Left cardiac atrium (tissue), 4 donors: ENCODE measurements around the gene UPF1. TPM values are rescaled to one million over a fixed set of nuclear protein-coding genes. Genes with fewer than 3 reads are reported as not detected.
A peak's percentile ranks its signal among the peaks of the same experiment; 100 is the strongest.

Experiments
- ATAC-seq, 2 donors: fragments of 200-7000 bp; cut with Tn5 transposase; one replicate each; pipeline ENCODE4 v1.9.1; 2020; ENCODE audit warnings: mild to moderate bottlenecking in 2 of 2, moderate library complexity in 2 of 2
- DNase-seq: peaks from one replicate; pipeline ENCODE4 v3.0.0-alpha.2; 2020
- intact Hi-C, 2 donors: fragments of 100-400 bp; cut with DNase I; formaldehyde crosslinking; loops; one replicate each; pipeline versions ENCODE4 v1.14.1 to v1.15.1; 2022 to 2023
- total RNA-seq, 2 donors: library from RNA; stranded (reverse); fragmentation: NEBNext Ultra II Directional; extraction: Animal tissue kit (Norgen Biotek cat#: 25700); gene quantifications; one replicate each; pipeline ENCODE4 v1.2.1, GENCODE V29; 2021
- donor health status: DM: no; HTN: yes; CAD: no.
- donor health status: DM: no; HTN: yes; CAD: no; lungs with severe emphysema.
- donor health status: DM: yes; HTN: yes; CAD: no.
- donor health status: Dilated cardiomyopathy.

UPF1 gene
- total RNA-seq, 2 donors from 2014 or later: 33.9 to 41.1 TPM

DNA sequence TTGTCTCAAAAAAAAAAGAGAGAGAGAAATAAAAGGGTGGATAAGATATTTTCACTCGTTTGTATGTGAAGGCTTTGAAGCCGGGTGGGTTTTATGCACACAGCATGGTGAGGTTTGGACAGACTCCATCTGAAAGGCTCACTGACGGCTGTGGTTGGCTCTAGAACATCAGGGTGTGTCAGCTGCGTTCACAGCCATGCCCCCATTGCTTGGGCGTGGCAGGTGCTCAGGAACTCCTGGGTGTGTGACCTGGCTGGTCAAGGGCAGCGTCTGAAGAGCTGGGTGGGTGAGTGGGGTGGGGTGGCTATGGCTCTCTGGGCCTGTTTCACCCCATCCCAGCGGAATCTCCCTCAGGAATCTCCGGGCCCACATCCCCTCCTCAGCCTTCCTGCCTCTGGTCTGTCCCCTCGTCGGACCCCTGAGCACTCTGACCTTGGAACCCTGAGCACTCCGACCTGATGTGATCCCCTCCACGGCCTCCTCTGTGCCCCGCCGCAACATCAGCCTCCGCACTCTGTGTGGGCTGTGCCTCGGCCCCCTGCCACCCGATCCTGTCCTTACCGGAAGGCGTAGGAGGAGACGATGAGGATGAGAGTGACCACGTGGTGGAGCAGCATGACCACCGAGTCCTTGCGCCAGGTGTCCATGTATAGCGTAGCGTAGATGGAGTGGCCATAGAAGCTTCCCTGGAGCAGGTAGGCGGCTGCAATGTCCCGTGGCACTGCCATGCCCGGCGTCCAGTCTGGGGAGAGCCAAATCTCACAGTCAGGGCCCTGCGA lies 52.0 kb downstream of the UPF1 start:
- DNase-seq (no peak), ATAC-seq (no peak)
- intact Hi-C loops: no loop called here

- DNase-seq: no peak
- intact Hi-C loops: no loop called here
- ATAC-seq: no peak
Observed at GRCh38 chr19:18886972-18887371, 55.2 kb downstream of the UPF1 start.

DNA sequence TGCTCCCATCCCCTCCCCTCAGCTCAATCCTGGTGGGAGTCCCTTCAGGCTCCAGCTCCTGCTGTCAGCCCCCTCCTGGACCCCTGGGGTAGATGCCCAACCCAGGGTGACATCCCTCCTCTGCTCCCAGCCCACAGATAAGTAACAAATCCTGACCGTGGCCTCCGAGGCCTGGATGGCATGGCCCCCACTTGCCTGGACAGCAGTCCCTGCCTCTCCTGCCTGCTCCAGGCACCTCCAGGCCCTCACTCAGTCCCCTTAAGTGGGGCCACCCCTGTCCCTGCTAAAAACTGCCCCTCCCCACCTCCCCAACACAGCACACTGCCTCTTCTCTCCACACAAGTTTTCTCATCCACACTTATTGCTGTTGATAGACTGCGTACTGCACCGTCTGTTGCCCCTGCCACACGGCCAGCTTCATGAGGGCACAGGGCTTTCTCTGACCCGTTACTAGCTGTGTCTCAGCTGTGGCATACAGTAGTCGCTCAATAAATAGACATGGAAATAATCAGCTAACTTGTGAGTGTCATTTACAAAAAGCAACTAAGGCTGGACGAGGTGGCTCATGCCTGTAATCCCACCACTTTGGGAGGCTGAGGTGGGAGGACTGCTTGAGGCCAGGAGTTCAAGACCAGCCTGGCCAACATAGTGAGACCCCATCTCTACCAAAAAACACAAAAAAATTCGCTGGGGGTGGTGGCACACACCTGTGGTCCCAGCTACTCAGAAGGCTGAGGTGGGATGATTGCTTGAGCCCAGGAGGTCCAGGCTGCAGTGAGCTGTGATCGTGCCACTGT lies 58.4 kb downstream of the UPF1 start:
- no peak for ATAC-seq
- intact Hi-C loops: no loop called here
- no peak for DNase-seq

GRCh38 chr19:18893587-18894253 lies 62.0 kb downstream of the UPF1 start:
- intact Hi-C loops: no loop called here
- no peak for DNase-seq
- no peak for ATAC-seq

GRCh38 chr19:18894254-18895037 lies 62.7 kb downstream of the UPF1 start:
- intact Hi-C loops: no loop called here
- DNase-seq (no peak), ATAC-seq (peak; percentile 37 to 40)

GRCh38 chr19:18895038-18895823 lies 63.5 kb downstream of the UPF1 start:
- intact Hi-C loops: no loop called here
- peak; percentile 56 for DNase-seq
- ATAC-seq: peak; percentile 41 to 49

DNA sequence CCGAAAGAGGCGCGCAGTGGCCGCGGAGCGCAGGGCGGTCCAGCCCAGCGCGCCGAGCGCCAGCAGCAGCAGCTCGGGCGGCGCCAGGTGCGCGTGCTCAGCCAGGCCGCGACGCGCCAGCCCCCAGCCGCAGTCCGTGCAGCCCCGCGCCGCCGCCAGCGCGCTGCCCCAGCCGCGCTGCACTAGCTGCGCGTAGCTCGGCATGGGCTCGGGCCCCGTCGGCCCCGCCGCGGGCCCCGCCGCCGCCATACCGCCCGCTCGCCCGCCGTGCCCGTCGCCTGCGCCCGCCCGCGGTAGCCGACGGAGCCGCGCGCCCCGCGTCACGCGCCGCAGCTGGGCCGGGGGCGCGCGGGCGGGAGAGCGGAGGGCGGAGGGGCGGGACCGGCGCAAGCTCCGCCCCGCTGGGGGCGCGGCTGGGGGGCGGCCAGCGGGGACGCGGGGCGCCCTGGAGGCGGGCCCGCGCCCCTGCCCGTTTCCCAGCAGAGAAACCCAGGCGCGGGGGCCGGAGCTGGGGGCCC lies 64.1 kb downstream of the UPF1 start, which contains the start of gene CERS1:
Gene CERS1, minus strand, starts transcription at position 335 of the 518 bp plus-strand sequence. Its CDS starts 86 bp downstream, at position 249.
- intact Hi-C loops: no loop called here
- ATAC-seq: no peak

GRCh38 chr19:18896421-18896841 lies 64.7 kb downstream of the UPF1 start:
- DNase-seq (no peak), ATAC-seq (no peak)
- intact Hi-C loops: no loop called here

More for the DNA sequence above, 64.1 kb downstream of the UPF1 start, which contains the start of gene CERS1:
- DNase-seq: no peak

- DNase-seq: no peak
- intact Hi-C loops: no loop called here
- no peak for ATAC-seq
Observed at GRCh38 chr19:18897094-18898029, 65.6 kb downstream of the UPF1 start.

DNA sequence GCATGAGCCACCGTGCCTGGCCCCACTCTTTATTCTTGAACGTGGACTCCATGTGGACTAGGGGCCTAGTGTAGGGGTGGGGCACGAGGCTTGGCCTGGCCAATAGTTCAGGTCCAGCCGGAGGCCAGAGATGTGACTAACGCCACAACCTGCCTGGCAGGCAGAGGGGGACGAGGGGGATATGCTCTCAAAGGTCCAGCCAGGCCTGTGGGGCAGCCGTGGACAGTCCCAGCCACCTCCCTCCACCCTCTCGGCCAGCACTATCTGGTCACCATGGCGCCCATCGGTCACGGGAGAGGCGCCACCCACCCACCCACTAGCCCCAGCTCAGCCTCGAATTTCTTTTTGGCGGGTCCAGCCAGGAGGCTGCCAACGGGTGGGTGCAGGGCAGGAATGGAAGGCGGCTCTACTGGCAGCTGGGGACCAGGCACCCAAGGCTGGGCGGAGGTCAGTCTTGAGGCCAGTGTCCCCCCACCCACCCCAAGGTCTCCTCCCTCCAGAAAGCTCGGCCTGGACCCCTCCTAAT lies 66.4 kb downstream of the UPF1 start:
- DNase-seq (no peak), ATAC-seq (peak; percentile 10 to 19)
- intact Hi-C loops: no loop called here

GRCh38 chr19:18898607-18899408 lies 67.0 kb downstream of the UPF1 start:
- intact Hi-C loops: no loop called here
- DNase-seq (no peak), ATAC-seq (no peak)

GRCh38 chr19:18899624-18900560 lies 68.1 kb downstream of the UPF1 start:
- DNase-seq (no peak), ATAC-seq (no peak)
- intact Hi-C loops: no loop called here

- no peak for DNase-seq
- intact Hi-C loops: no loop called here
- no peak for ATAC-seq
Observed at GRCh38 chr19:18900700-18901481, 69.1 kb downstream of the UPF1 start.

DNA sequence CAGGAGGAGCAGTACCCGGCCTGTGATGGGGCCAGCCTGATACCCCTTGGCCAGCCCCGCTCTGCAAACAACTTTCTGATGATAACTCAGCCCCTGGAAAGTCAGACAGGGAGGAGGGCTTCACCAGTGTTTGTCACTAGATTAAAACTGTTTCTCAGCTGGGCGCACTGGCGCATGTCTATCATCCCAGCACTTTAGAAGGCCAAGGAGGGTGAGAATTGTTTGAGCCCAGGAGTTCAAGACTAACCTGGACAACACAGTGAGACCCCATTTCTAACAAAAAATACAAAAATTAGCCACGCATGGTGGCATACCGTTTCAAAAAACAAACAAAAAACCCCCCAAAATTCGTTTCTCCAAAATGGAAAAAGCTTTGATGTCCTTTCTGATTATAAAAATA lies 69.7 kb downstream of the UPF1 start:
- intact Hi-C loops: no loop called here
- no peak for ATAC-seq
- DNase-seq: no peak
